Astrocyte (in vitro differentiated cells and primary cell): ENCODE measurements around the gene AHDC1.

ENCODE experiments used
- EZH2 ChIP-seq: IDR thresholded peaks from 2 replicates; pipeline ENCODE4 v1.6.1; 2012; ENCODE audit warnings: mild to moderate bottlenecking, low read length, inconsistent platforms; ENCODE audit not compliant: insufficient read depth
- TF ChIP-seq, protein P1 (sequence below): IDR thresholded peaks from 2 replicates; pipeline ENCODE4 v1.5.1; 2011; ENCODE audit warnings: low read depth, mild to moderate bottlenecking, inconsistent platforms, low read length, moderate library complexity; ENCODE audit not compliant: insufficient read depth

DNA sequence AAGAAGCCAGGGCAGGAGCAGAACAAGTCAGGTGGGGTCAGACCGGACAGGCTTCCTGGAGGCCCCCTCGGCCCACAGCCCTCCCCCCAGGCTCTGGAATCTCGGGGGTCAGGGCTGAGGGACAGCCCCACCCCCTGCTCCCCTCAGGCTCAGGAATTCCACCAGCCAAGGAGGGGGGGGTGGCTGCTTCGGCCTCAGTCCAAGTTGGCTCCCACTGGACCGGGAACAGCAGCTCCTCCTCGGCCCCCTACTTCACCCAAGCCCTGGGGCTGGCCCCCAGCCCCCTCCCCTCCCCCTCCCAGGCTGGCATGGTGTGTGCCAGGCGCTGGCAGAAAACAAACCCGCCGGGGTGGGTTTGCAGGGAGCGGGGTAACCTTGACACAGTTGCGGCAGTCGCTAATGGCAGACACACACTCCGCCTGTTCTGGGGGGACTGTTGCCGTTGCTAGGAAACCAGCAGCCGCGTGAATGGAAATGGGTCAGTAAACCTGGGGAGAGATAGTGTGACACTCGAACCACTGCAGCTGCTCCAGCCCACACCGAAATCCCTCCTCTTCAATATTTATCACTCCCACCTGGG, 32.4 kb downstream of the AHDC1 start:
- TF ChIP-seq, protein P1, sequence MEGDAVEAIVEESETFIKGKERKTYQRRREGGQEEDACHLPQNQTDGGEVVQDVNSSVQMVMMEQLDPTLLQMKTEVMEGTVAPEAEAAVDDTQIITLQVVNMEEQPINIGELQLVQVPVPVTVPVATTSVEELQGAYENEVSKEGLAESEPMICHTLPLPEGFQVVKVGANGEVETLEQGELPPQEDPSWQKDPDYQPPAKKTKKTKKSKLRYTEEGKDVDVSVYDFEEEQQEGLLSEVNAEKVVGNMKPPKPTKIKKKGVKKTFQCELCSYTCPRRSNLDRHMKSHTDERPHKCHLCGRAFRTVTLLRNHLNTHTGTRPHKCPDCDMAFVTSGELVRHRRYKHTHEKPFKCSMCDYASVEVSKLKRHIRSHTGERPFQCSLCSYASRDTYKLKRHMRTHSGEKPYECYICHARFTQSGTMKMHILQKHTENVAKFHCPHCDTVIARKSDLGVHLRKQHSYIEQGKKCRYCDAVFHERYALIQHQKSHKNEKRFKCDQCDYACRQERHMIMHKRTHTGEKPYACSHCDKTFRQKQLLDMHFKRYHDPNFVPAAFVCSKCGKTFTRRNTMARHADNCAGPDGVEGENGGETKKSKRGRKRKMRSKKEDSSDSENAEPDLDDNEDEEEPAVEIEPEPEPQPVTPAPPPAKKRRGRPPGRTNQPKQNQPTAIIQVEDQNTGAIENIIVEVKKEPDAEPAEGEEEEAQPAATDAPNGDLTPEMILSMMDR, result no peak
- no peak for TF ChIP-seq EZH2
